ENCODE results near the gene STARD7. TPM values are rescaled to one million over a fixed set of nuclear protein-coding genes. Genes with fewer than 3 reads are reported as not detected.
A peak's percentile ranks its signal among the peaks of the same experiment; 100 is the strongest.

Gene STARD7
- total and polyA plus RNA-seq, 7 donors: 111 to 472 (median 184) TPM

DNA sequence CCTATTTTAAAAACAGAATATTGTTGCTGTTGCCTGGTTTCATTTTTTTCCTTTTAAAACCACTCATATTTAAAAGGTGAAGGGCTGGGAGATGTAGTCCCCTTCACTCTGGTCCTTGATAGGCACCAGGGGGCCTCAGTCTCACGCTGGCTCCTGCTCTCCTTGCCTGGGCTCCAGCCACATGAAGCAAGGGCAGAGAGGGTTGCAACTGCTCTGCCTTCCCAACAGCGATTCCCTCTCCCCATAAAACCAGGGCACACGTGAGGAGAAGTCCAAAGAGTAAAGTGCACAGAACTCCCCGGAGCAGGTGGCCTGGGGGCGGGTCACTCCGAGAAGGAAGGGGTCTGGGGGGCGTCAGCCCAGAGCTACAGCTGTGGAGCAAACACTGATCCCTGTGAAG lies 44.4 kb upstream of the STARD7 start:
- WGBS, 3 donors: 51 to 71% (median 69%) methylated on average over 7 of the region's 7 CpGs
- H3K36me3 ChIP-seq (ENCODE audit: insufficient read depth in 1 of 2, low read depth in 1 of 2): peaks cover 6 to 46% of the 10 kb centered on the region in 2 donors
- DNase-seq (no peak), ATAC-seq (peak in 2 of 4 donors; percentile 18 to 41)
- TF ChIP-seq, protein P1, sequence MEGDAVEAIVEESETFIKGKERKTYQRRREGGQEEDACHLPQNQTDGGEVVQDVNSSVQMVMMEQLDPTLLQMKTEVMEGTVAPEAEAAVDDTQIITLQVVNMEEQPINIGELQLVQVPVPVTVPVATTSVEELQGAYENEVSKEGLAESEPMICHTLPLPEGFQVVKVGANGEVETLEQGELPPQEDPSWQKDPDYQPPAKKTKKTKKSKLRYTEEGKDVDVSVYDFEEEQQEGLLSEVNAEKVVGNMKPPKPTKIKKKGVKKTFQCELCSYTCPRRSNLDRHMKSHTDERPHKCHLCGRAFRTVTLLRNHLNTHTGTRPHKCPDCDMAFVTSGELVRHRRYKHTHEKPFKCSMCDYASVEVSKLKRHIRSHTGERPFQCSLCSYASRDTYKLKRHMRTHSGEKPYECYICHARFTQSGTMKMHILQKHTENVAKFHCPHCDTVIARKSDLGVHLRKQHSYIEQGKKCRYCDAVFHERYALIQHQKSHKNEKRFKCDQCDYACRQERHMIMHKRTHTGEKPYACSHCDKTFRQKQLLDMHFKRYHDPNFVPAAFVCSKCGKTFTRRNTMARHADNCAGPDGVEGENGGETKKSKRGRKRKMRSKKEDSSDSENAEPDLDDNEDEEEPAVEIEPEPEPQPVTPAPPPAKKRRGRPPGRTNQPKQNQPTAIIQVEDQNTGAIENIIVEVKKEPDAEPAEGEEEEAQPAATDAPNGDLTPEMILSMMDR (IDR thresholded peaks at IDR 0.05): no peak
- intact Hi-C loops (cut with DNase I): loop anchor here in 1 of 2 donors (5.0 kb wide), 1 partner anchor 41 kb away; no protein-coding TSS in a partner anchor
- H3K27me3 ChIP-seq (ENCODE audit: insufficient read depth in 3 of 3, low read length in 2 of 3): no peaks in the 10 kb centered on the region
- peaks cover 85% of the 10 kb centered on the region for H3K4me1 ChIP-seq
- H3K27ac ChIP-seq: peak overlapping the region; percentile 97
- H3K4me3 ChIP-seq: no peak overlapping the region
- H3K9me3 ChIP-seq: no peaks in the 10 kb centered on the region

DNA sequence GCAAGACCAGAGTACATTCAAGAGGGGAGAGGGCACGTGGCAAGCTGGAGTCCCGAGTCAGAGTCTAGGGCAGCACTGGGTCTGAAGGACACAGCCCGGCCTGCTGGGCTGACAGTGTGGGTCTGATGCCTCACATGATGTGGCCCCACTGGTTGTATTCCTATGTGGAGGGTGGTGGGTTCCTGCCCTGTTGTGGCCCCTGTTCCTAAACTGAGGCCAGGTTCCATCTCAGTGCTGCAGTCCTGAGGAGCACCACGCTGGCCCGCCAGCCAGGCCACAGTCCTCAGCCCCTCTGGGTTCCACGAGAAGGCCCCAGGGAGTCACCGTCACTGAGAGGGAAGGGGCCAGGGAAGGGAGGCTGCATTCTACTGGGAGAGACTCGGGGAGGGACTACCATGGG lies 43.9 kb upstream of the STARD7 start:
- no peaks in the 10 kb centered on the region for H3K27me3 ChIP-seq (ENCODE audit: insufficient read depth in 3 of 3, low read length in 2 of 3)
- intact Hi-C loops (cut with DNase I): loop anchor here in 1 of 2 donors (5.0 kb wide), 1 partner anchor 40 kb away; no protein-coding TSS in a partner anchor
- peaks cover 84% of the 10 kb centered on the region for H3K4me1 ChIP-seq
- TF ChIP-seq, protein P1 (IDR thresholded peaks at IDR 0.05): no peak
- 82 to 87% (median 82%) methylated on average over 8 of the region's 8 CpGs for WGBS, 3 donors
- no peak for DNase-seq
- peak overlapping the region; percentile 97 for H3K27ac ChIP-seq
- no peaks in the 10 kb centered on the region for H3K9me3 ChIP-seq
- H3K4me3 ChIP-seq: no peak overlapping the region
- peaks cover 6 to 46% of the 10 kb centered on the region in 2 donors for H3K36me3 ChIP-seq (ENCODE audit: insufficient read depth in 1 of 2, low read depth in 1 of 2)
- no peak for ATAC-seq

DNA sequence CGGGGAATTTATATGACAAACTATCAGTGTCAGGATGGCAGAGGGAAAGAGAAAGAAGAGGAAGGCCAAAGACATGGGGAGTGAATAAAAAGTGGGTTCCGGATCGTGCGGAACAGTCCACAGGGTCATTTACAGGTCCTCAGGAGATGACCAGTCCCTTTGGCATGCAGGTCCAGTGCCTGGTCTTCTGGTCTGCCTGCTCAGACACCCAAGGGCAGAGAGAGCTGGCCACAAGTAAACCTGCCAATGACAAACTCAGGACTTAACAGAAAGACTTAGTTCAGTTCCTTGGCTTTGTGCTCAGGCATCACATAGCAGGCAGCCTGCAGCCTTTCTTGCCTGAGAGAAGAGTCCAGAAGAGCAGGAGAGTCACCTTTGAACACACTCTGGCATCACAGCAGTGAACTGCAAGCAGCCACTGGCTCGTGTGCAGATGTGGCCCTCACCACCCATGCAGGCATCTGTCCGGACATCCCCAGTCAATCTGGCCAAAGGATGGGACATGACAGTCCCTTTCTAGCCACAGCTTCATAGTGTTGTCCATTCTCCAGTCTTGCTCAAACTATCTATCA lies 43.2 kb upstream of the STARD7 start:
- H3K27me3 ChIP-seq (ENCODE audit: insufficient read depth in 3 of 3, low read length in 2 of 3): no peaks in the 10 kb centered on the region
- TF ChIP-seq, protein P1 (IDR thresholded peaks at IDR 0.05): no peak
- H3K36me3 ChIP-seq (ENCODE audit: insufficient read depth in 1 of 2, low read depth in 1 of 2): peaks cover 6 to 46% of the 10 kb centered on the region in 2 donors
- peak overlapping the region; percentile 97 for H3K27ac ChIP-seq
- peak; percentile 95 to 97 (median 96) for ATAC-seq
- DNase-seq: peak; percentile 85 to 91
- WGBS, 3 donors: 21 to 41% (median 26%) methylated on average over 6 of the region's 6 CpGs
- intact Hi-C loops (cut with DNase I): loop anchor here in 1 of 2 donors (5.0 kb wide), 1 partner anchor 40 kb away; no protein-coding TSS in a partner anchor
- peak overlapping the region; percentile 45 for H3K4me3 ChIP-seq
- no peaks in the 10 kb centered on the region for H3K9me3 ChIP-seq
- H3K4me1 ChIP-seq: peaks cover 84% of the 10 kb centered on the region

DNA sequence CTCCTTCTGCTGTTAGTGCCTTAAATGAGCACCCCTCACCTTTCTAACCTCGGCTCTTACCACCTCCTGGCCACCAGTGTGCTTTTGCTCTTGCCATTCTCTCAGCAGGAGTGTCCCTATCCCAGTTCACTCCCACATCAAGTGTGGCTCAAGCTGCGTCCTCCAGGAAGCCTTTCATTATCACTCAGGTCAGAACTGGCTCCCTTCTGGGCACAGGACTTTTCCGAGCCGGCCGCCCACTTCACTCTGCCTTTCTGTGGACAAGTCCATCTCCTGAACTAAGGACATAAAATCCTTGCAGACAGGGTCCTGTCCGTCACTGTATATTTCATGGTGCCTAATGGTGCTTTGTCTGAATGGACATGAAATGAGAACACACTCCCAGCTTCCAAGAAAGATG lies 41.6 kb upstream of the STARD7 start:
- Histone ChIP-seq H3K9me3 (no peaks in the 10 kb centered on the region), H3K36me3 (ENCODE audit: insufficient read depth in 1 of 2, low read depth in 1 of 2) (peaks cover 6 to 36% of the 10 kb centered on the region in 2 donors), H3K27ac (peak overlapping the region; percentile 97), H3K27me3 (ENCODE audit: insufficient read depth in 3 of 3, low read length in 2 of 3) (no peaks in the 10 kb centered on the region), H3K4me1 (peaks cover 77% of the 10 kb centered on the region), H3K4me3 (no peak overlapping the region)
- 75 to 90% (median 79%) methylated on average over 6 of the region's 6 CpGs for whole genome bisulfite sequencing, 3 donors
- TF ChIP-seq, protein P1 (IDR thresholded peaks at IDR 0.05): no peak
- intact Hi-C loops (cut with DNase I): loop anchor here in 1 of 2 donors (5.0 kb wide), 1 partner anchor 38 kb away; no protein-coding TSS in a partner anchor
- ATAC-seq (no peak), DNase-seq (no peak)

Data from psoas muscle (tissue), 8 donors.